Immature natural killer cell (primary cell): ENCODE data around the gene ADAMTS16. TPM values are rescaled to one million over a fixed set of nuclear protein-coding genes. Genes with fewer than 3 reads are reported as not detected.

Experiments
- DNase-seq, 3 donors: peaks; one replicate each; pipeline ENCODE4 v3.0.0; 2022; ENCODE audit warnings: mixed read lengths in 1 of 3
- H3K27ac Mint-ChIP-seq, 6 donors: one replicate each; pipeline ENCODE4 v1.8.0; 2020; ENCODE audit warnings: mixed read lengths in 6 of 6, mild to moderate bottlenecking in 5 of 6, inconsistent platforms in 4 of 6, moderate library complexity in 3 of 6
- H3K27me3 Mint-ChIP-seq, 3 donors: one replicate each; pipeline ENCODE4 v1.8.0; 2020 to 2021; ENCODE audit warnings: low read depth in 3 of 3, mild to moderate bottlenecking in 3 of 3, mixed read lengths in 3 of 3, moderate library complexity in 3 of 3, inconsistent platforms in 1 of 3
- H3K36me3 Mint-ChIP-seq, 3 donors: one replicate each; pipeline ENCODE4 v1.8.0; 2020; ENCODE audit warnings: mixed read lengths in 3 of 3, inconsistent platforms in 2 of 3, mild to moderate bottlenecking in 2 of 3
- H3K4me1 Mint-ChIP-seq, 2 donors: one replicate each; pipeline ENCODE4 v1.8.0; 2020; ENCODE audit warnings: inconsistent platforms in 2 of 2, mild to moderate bottlenecking in 2 of 2, mixed read lengths in 2 of 2, moderate library complexity in 1 of 2
- H3K4me3 Mint-ChIP-seq, 5 donors: one replicate each; pipeline ENCODE4 v1.8.0; 2020; ENCODE audit warnings: mild to moderate bottlenecking in 5 of 5, mixed read lengths in 5 of 5, inconsistent platforms in 3 of 5, moderate library complexity in 3 of 5
- H3K9me3 Mint-ChIP-seq, 6 donors: one replicate each; pipeline ENCODE4 v1.8.0; 2020; ENCODE audit warnings: mild to moderate bottlenecking in 6 of 6, mixed read lengths in 6 of 6, inconsistent platforms in 4 of 6, moderate library complexity in 3 of 6
- polyA plus RNA-seq, 3 donors: library from polyadenylated mRNA; unstranded; fragments of 300-500 nt; fragmentation: Illumina TruSeq; gene quantifications; one replicate each; pipeline ENCODE4 v1.2.3, GENCODE V29; 2021

ADAMTS16 gene
- polyA plus RNA-seq, 3 donors from 2014 or later: not detected

GRCh38 chr5:5154733-5155132 is 14.6 kb downstream of the ADAMTS16 start:
- Mint-ChIP-seq H3K9me3 (peaks cover 0 to 5% (median 2%) of the 10 kb centered on the region in 6 donors), H3K27me3 (peaks cover 0 to 5% (median 2%) of the 10 kb centered on the region in 3 donors), H3K4me1 (no peaks in the 10 kb centered on the region), H3K4me3 (no peak overlapping the region), H3K27ac (no peak overlapping the region), H3K36me3 (no peaks in the 10 kb centered on the region)
- no peak for DNase-seq

- Mint-ChIP-seq H3K27ac (no peak overlapping the region), H3K9me3 (peaks cover 0 to 3% (median 2%) of the 10 kb centered on the region in 6 donors)
Measured at GRCh38 chr5:5155617-5156016, 15.5 kb downstream of the ADAMTS16 start.

GRCh38 chr5:5156471-5157082 is 16.4 kb downstream of the ADAMTS16 start:
- H3K36me3 Mint-ChIP-seq: no peaks in the 10 kb centered on the region
- H3K27ac Mint-ChIP-seq: no peak overlapping the region
- no peak for DNase-seq
- no peaks in the 10 kb centered on the region for H3K4me1 Mint-ChIP-seq
- peaks cover 0 to 3% (median 2%) of the 10 kb centered on the region in 6 donors for H3K9me3 Mint-ChIP-seq
- H3K27me3 Mint-ChIP-seq: peaks cover 0 to 5% (median 2%) of the 10 kb centered on the region in 3 donors
- H3K4me3 Mint-ChIP-seq: no peak overlapping the region

More at GRCh38 chr5:5155617-5156016, 15.5 kb downstream of the ADAMTS16 start:
- H3K4me3 Mint-ChIP-seq: no peak overlapping the region
- H3K36me3 Mint-ChIP-seq: no peaks in the 10 kb centered on the region
- H3K27me3 Mint-ChIP-seq: peaks cover 0 to 5% (median 2%) of the 10 kb centered on the region in 3 donors
- no peaks in the 10 kb centered on the region for H3K4me1 Mint-ChIP-seq
- no peak for DNase-seq

GRCh38 chr5:5158472-5158895 is 18.4 kb downstream of the ADAMTS16 start:
- Mint-ChIP-seq H3K27me3 (peaks cover 0 to 5% (median 2%) of the 10 kb centered on the region in 3 donors), H3K36me3 (no peaks in the 10 kb centered on the region), H3K4me3 (no peak overlapping the region)

GRCh38 chr5:5159282-5160103 is 19.4 kb downstream of the ADAMTS16 start:
- Mint-ChIP-seq H3K4me3 (no peak overlapping the region), H3K4me1 (no peaks in the 10 kb centered on the region), H3K9me3 (peaks cover 0 to 3% (median 2%) of the 10 kb centered on the region in 6 donors)

More at GRCh38 chr5:5158472-5158895, 18.4 kb downstream of the ADAMTS16 start:
- Mint-ChIP-seq H3K9me3 (peaks cover 0 to 3% (median 2%) of the 10 kb centered on the region in 6 donors), H3K4me1 (no peaks in the 10 kb centered on the region), H3K27ac (no peak overlapping the region)
- DNase-seq: no peak

GRCh38 chr5:5164163-5164562 is 24.0 kb downstream of the ADAMTS16 start:
- no peak for DNase-seq
- H3K4me3 Mint-ChIP-seq: no peak overlapping the region
- H3K36me3 Mint-ChIP-seq: no peaks in the 10 kb centered on the region

More at GRCh38 chr5:5159282-5160103, 19.4 kb downstream of the ADAMTS16 start:
- no peak for DNase-seq
- Mint-ChIP-seq H3K27ac (no peak overlapping the region), H3K27me3 (peaks cover 1 to 5% (median 2%) of the 10 kb centered on the region in 3 donors), H3K36me3 (no peaks in the 10 kb centered on the region)

GRCh38 chr5:5165541-5166002 is 25.4 kb downstream of the ADAMTS16 start:
- H3K4me3 Mint-ChIP-seq: no peak overlapping the region
- no peaks in the 10 kb centered on the region for H3K9me3 Mint-ChIP-seq
- no peak for DNase-seq
- H3K27me3 Mint-ChIP-seq: peaks cover 0 to 1% (median 0%) of the 10 kb centered on the region in 3 donors
- no peaks in the 10 kb centered on the region for H3K36me3 Mint-ChIP-seq
- no peaks in the 10 kb centered on the region for H3K4me1 Mint-ChIP-seq
- H3K27ac Mint-ChIP-seq: no peak overlapping the region

More at GRCh38 chr5:5164163-5164562, 24.0 kb downstream of the ADAMTS16 start:
- Mint-ChIP-seq H3K4me1 (no peaks in the 10 kb centered on the region), H3K9me3 (no peaks in the 10 kb centered on the region), H3K27ac (no peak overlapping the region), H3K27me3 (peaks cover 0 to 1% (median 0%) of the 10 kb centered on the region in 3 donors)

- Mint-ChIP-seq H3K9me3 (peaks cover 0 to 7% (median 4%) of the 10 kb centered on the region in 6 donors), H3K4me3 (no peak overlapping the region), H3K27me3 (peaks cover 0 to 2% (median under 1%) of the 10 kb centered on the region in 3 donors), H3K4me1 (no peaks in the 10 kb centered on the region), H3K27ac (no peak overlapping the region), H3K36me3 (no peaks in the 10 kb centered on the region)
- no peak for DNase-seq
Measured at GRCh38 chr5:5169466-5169865, 29.3 kb downstream of the ADAMTS16 start.

- H3K4me3 Mint-ChIP-seq: no peak overlapping the region
- peaks cover 3 to 17% (median 6%) of the 10 kb centered on the region in 6 donors for H3K9me3 Mint-ChIP-seq
- H3K36me3 Mint-ChIP-seq: no peaks in the 10 kb centered on the region
- H3K4me1 Mint-ChIP-seq: no peaks in the 10 kb centered on the region
- no peak for DNase-seq
- H3K27me3 Mint-ChIP-seq: peaks cover under 1 to 10% (median 2%) of the 10 kb centered on the region in 3 donors
- no peak overlapping the region for H3K27ac Mint-ChIP-seq
Measured at GRCh38 chr5:5178136-5178535, 38.0 kb downstream of the ADAMTS16 start.

- Mint-ChIP-seq H3K4me1 (no peaks in the 10 kb centered on the region), H3K27me3 (peaks cover 2 to 10% (median 5%) of the 10 kb centered on the region in 3 donors), H3K9me3 (peaks cover 3 to 17% (median 4%) of the 10 kb centered on the region in 6 donors)
Measured at GRCh38 chr5:5178580-5178979, 38.5 kb downstream of the ADAMTS16 start.

GRCh38 chr5:5179079-5179478 is 38.9 kb downstream of the ADAMTS16 start:
- peaks cover 2 to 10% (median 5%) of the 10 kb centered on the region in 3 donors for H3K27me3 Mint-ChIP-seq
- no peak for DNase-seq
- no peak overlapping the region for H3K4me3 Mint-ChIP-seq
- no peak overlapping the region for H3K27ac Mint-ChIP-seq
- peaks cover 2 to 15% (median 4%) of the 10 kb centered on the region in 6 donors for H3K9me3 Mint-ChIP-seq
- no peaks in the 10 kb centered on the region for H3K36me3 Mint-ChIP-seq
- H3K4me1 Mint-ChIP-seq: no peaks in the 10 kb centered on the region

More at GRCh38 chr5:5178580-5178979, 38.5 kb downstream of the ADAMTS16 start:
- Mint-ChIP-seq H3K36me3 (no peaks in the 10 kb centered on the region), H3K4me3 (no peak overlapping the region), H3K27ac (no peak overlapping the region)
- DNase-seq: no peak

- no peaks in the 10 kb centered on the region for H3K4me1 Mint-ChIP-seq
- DNase-seq: no peak
- H3K9me3 Mint-ChIP-seq: peaks cover 0 to 10% (median 2%) of the 10 kb centered on the region in 6 donors
- no peak overlapping the region for H3K4me3 Mint-ChIP-seq
- no peak overlapping the region for H3K27ac Mint-ChIP-seq
- peaks cover 2 to 8% (median 5%) of the 10 kb centered on the region in 3 donors for H3K27me3 Mint-ChIP-seq
- no peaks in the 10 kb centered on the region for H3K36me3 Mint-ChIP-seq
Measured at GRCh38 chr5:5179597-5179996, 39.5 kb downstream of the ADAMTS16 start.

- Mint-ChIP-seq H3K4me1 (no peaks in the 10 kb centered on the region), H3K27me3 (peaks cover 0 to 5% (median 5%) of the 10 kb centered on the region in 3 donors), H3K27ac (no peak overlapping the region), H3K9me3 (peaks cover 0 to 8% (median 2%) of the 10 kb centered on the region in 6 donors), H3K4me3 (no peak overlapping the region), H3K36me3 (no peaks in the 10 kb centered on the region)
- no peak for DNase-seq
Measured at GRCh38 chr5:5181650-5182324, 41.7 kb downstream of the ADAMTS16 start.
